Stomach (tissue), 9 donors: ENCODE measurements around the gene JPH3. TPM values are rescaled to one million over a fixed set of nuclear protein-coding genes. Genes with fewer than 3 reads are reported as not detected.

Source experiments
- DNase-seq, 2 donors: peaks; one replicate each; pipeline versions ENCODE4 v3.0.0 to v3.0.0-alpha.2; 2013 to 2019
- H3K27ac ChIP-seq, 5 donors: fragments of 200-600 bp in 4 of 5; sonication (generic) in 4 of 5; one replicate each; pipeline ENCODE4 v1.5.1; 2013 to 2019; ENCODE audit warnings: mild to moderate bottlenecking in 1 of 5, moderate library complexity in 1 of 5
- H3K27me3 ChIP-seq, 3 donors: fragments of 200-600 bp; sonication (generic); one replicate each; pipeline ENCODE4 v1.5.1; 2017 to 2019; ENCODE audit warnings: mixed run types in 1 of 3
- H3K36me3 ChIP-seq, 4 donors: fragments of 200-600 bp; sonication (generic); 1 replicate in 3 of 4; 2 replicates in 1 of 4; pipeline ENCODE4 v1.5.1; 2016 to 2019
- H3K4me1 ChIP-seq, 4 donors: fragments of 200-600 bp; sonication (generic); one replicate each; pipeline ENCODE4 v1.5.1; 2016 to 2019
- H3K4me3 ChIP-seq, 4 donors: fragments of 200-600 bp; sonication (generic) in 3 of 4; one replicate each; pipeline ENCODE4 v1.5.1; 2016 to 2019; ENCODE audit warnings: mild to moderate bottlenecking in 1 of 4
- H3K9me3 ChIP-seq, 4 donors: fragments of 200-600 bp; sonication (generic); one replicate each; pipeline ENCODE4 v1.5.1; 2016 to 2019
- CTCF ChIP-seq, 7 experiments: fragments of 450-650 bp in 4 of 7; fragments of 200-600 bp in 3 of 7; sonication (generic) in 3 of 7; IDR thresholded peaks; one replicate each; pipeline ENCODE4 v1.5.1; 2016 to 2019; ENCODE audit warnings: antibody characterized with exemption in 7 of 7, control low read depth in 2 of 7, mild to moderate bottlenecking in 1 of 7
- EP300 ChIP-seq: sonication (generic); formaldehyde crosslinking; IDR thresholded peaks from one replicate; pipeline ENCODE4 v1.6.1; 2017; ENCODE audit warnings: antibody characterized with exemption
- POLR2A ChIP-seq, 4 donors: fragments of 450-650 bp; IDR thresholded peaks; one replicate each; pipeline ENCODE4 v1.6.1; 2016; ENCODE audit warnings: antibody characterized with exemption in 4 of 4, control low read depth in 2 of 4, mild to moderate bottlenecking in 1 of 4, moderate library complexity in 1 of 4
- POLR2AphosphoS5 ChIP-seq, 3 donors: sonication (generic); formaldehyde crosslinking; IDR thresholded peaks; one replicate each; pipeline ENCODE4 v1.6.1; 2016; ENCODE audit warnings: antibody characterized with exemption in 3 of 3
- WGBS, 5 donors: extraction: QIAGEN DNeasy Blood & Tissue Kit in 3 of 5; methylation state at CpG; one replicate each; pipeline versions ENCODE4 v1.1.5 to v1.1.7; 2013 to 2018; 5-methylcytosine and 5-hydroxymethylcytosine counted together
- intact Hi-C: fragments of 100-400 bp; cut with DNase I; formaldehyde crosslinking; loops from one replicate; pipeline ENCODE4 v1.15.1; 2023; ENCODE audit warnings: low total_unique reads
- polyA plus RNA-seq, 3 donors: library from polyadenylated mRNA; stranded (reverse); fragments of 200-250 nt; gene quantifications; one replicate each; pipeline ENCODE4 v1.2.3, GENCODE V29; 2013
- total RNA-seq, 5 donors: library from RNA; depleted of rRNA; stranded (reverse); fragments of >200 nt; gene quantifications; one replicate each; pipeline versions ENCODE4 v1.1.0 to v1.2.3, GENCODE V29; 2014 to 2016
- donor health status: healthy with polysubstance abuse.
- donor health status: Bipolar disorder and iron deficiency.
- donor health status: healthy.

The JPH3 gene
- total and polyA plus RNA-seq, 8 donors, result 0.31 to 1.3 (median 0.66) TPM; not detected in 2

GRCh38 chr16:87570938-87571867 lies 31.1 kb upstream of the JPH3 start:
- Histone ChIP-seq H3K4me3 (no peak overlapping the region), H3K27me3 (peaks cover 0 to 8% (median 0%) of the 10 kb centered on the region in 3 donors), H3K27ac (peak overlapping the region in 4 of 5 donors; percentile 35 to 59 (median 44)), H3K36me3 (no peaks in the 10 kb centered on the region), H3K4me1 (peaks cover 21 to 29% (median 23%) of the 10 kb centered on the region in 4 donors), H3K9me3 (no peaks in the 10 kb centered on the region)
- intact Hi-C loops, result no loop called here
- peak; percentile 81 to 85 for DNase-seq
- 21 to 31% (median 26%) methylated on average over 18 to 24 of the region's 24 CpGs for WGBS, 5 donors
- TF ChIP-seq CTCF (IDR thresholded peaks at IDR 0.05), result peak in 5 of 7 experiments; percentile 46 to 62 (median 55)
- peak in 1 of 3 donors; percentile 45 for TF ChIP-seq POLR2AphosphoS5 (IDR thresholded peaks at IDR 0.05)
- no peak for TF ChIP-seq EP300
- TF ChIP-seq POLR2A (IDR thresholded peaks at IDR 0.05), result no peak

GRCh38 chr16:87571868-87572244 lies 30.5 kb upstream of the JPH3 start:
- peak in 1 of 2 donors; percentile 47 for DNase-seq
- no peaks in the 10 kb centered on the region for H3K9me3 ChIP-seq
- WGBS, 5 donors, result 44 to 65% (median 55%) methylated on average over 11 of the region's 11 CpGs
- H3K27ac ChIP-seq, result peak overlapping the region in 4 of 5 donors; percentile 35 to 59 (median 44)
- peaks cover 0 to 8% (median 0%) of the 10 kb centered on the region in 3 donors for H3K27me3 ChIP-seq
- intact Hi-C loops, result no loop called here
- TF ChIP-seq POLR2A (IDR thresholded peaks at IDR 0.05), result no peak
- TF ChIP-seq POLR2AphosphoS5 (IDR thresholded peaks at IDR 0.05), result no peak
- TF ChIP-seq CTCF (IDR thresholded peaks at IDR 0.05), result no peak
- no peak for TF ChIP-seq EP300
- peaks cover 21 to 29% (median 23%) of the 10 kb centered on the region in 4 donors for H3K4me1 ChIP-seq
- no peaks in the 10 kb centered on the region for H3K36me3 ChIP-seq
- no peak overlapping the region for H3K4me3 ChIP-seq

- DNase-seq, result no peak
- 69 to 84% (median 76%) methylated on average over 6 of the region's 6 CpGs for WGBS, 5 donors
- no peak overlapping the region for H3K27ac ChIP-seq
- H3K4me1 ChIP-seq, result peaks cover 21 to 29% (median 23%) of the 10 kb centered on the region in 4 donors
- no peaks in the 10 kb centered on the region for H3K9me3 ChIP-seq
- H3K4me3 ChIP-seq, result no peak overlapping the region
- intact Hi-C loops, result no loop called here
- TF ChIP-seq CTCF (IDR thresholded peaks at IDR 0.05) (no peak), POLR2AphosphoS5 (IDR thresholded peaks at IDR 0.05) (no peak)
- H3K36me3 ChIP-seq, result no peaks in the 10 kb centered on the region
- peaks cover 0 to 8% (median 0%) of the 10 kb centered on the region in 3 donors for H3K27me3 ChIP-seq
Measured at GRCh38 chr16:87572959-87573358, 29.3 kb upstream of the JPH3 start.

GRCh38 chr16:87575027-87575804 lies 27.1 kb upstream of the JPH3 start:
- H3K36me3 ChIP-seq, result no peaks in the 10 kb centered on the region
- H3K4me1 ChIP-seq, result peaks cover 19 to 25% (median 21%) of the 10 kb centered on the region in 4 donors
- WGBS, 5 donors, result 46 to 56% (median 51%) methylated on average over 13 of the region's 13 CpGs
- H3K27me3 ChIP-seq, result peaks cover 0 to 4% (median 0%) of the 10 kb centered on the region in 3 donors
- H3K27ac ChIP-seq, result no peak overlapping the region
- TF ChIP-seq POLR2A (IDR thresholded peaks at IDR 0.05), result no peak
- TF ChIP-seq EP300, result no peak
- TF ChIP-seq POLR2AphosphoS5 (IDR thresholded peaks at IDR 0.05), result no peak
- no peak for TF ChIP-seq CTCF (IDR thresholded peaks at IDR 0.05)
- H3K4me3 ChIP-seq, result no peak overlapping the region
- no peaks in the 10 kb centered on the region for H3K9me3 ChIP-seq
- intact Hi-C loops, result no loop called here
- DNase-seq, result no peak
